ENCODE data around the gene LRRC30.
A peak's percentile ranks its signal among the peaks of the same experiment; 100 is the strongest.

The LRRC30 gene

DNA sequence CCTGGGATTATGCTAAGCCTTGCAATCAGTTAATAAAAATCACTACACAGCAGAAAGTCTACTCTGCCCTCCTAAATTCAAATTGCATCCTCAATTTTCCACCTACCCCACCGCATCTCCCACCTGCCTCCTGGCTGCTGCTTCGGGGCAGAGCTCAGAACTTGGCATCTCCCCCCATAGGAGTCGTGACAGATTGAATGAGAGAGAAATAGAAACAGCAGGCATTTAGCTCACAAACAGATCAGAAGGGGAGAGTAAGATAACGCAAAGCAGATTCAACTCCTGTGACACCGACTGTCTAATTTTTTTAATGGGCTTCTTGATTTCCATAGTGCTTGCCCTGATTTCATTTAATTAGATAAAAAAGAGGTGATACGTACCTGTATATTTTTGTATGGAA lies 24.7 kb upstream of the LRRC30 start:
- Histone ChIP-seq H3K27me3 (ENCODE audit: insufficient read depth, low read length) (no peaks in the 10 kb centered on the region), H4K91ac (ENCODE audit: low read depth, low read length) (no peak overlapping the region), H3K4me1 (ENCODE audit: control insufficient read depth in 1 of 2, insufficient read depth in 2 of 2, low read length in 2 of 2) (peaks cover 3 to 4% of the 10 kb centered on the region in 2 experiments), H3K4me3 (ENCODE audit: low read depth, low read length) (no peak overlapping the region), H2BK12ac (ENCODE audit: low read length) (no peak overlapping the region), H3K23ac (ENCODE audit: low read length) (no peak overlapping the region), H3K4me2 (ENCODE audit: low read length) (no peak overlapping the region), H2AK5ac (ENCODE audit: low read length) (no peak overlapping the region), H2BK5ac (ENCODE audit: low read depth, low read length, poor library complexity) (no peak overlapping the region), H2BK120ac (ENCODE audit: insufficient read depth, low read length, poor library complexity) (no peak overlapping the region), H3K79me1 (ENCODE audit: low read length) (peaks cover 2% of the 10 kb centered on the region), H3K79me2 (ENCODE audit: control insufficient read depth, insufficient read depth, low read length, poor library complexity) (no peaks in the 10 kb centered on the region), H3K14ac (ENCODE audit: low read length) (no peak overlapping the region), H4K12ac (ENCODE audit: low read depth, low read length) (no peak overlapping the region), H3K36me3 (ENCODE audit: control insufficient read depth in 1 of 2, insufficient read depth in 2 of 2, low read length in 2 of 2) (no peaks in the 10 kb centered on the region), H3K4ac (ENCODE audit: low read depth, low read length) (no peak overlapping the region), H3K27ac (ENCODE audit: low read depth, low read length) (no peak overlapping the region), H3K9ac (ENCODE audit: low read length) (no peak overlapping the region), H2AFZ (ENCODE audit: insufficient read depth, low read length, poor library complexity) (no peak overlapping the region), H4K8ac (ENCODE audit: low read depth, low read length) (no peak overlapping the region), H3K9me3 (ENCODE audit: insufficient read depth, low read depth, low read length) (no peaks in the 10 kb centered on the region), H3K18ac (ENCODE audit: low read length) (no peak overlapping the region)
- no peak for DNase-seq
- WGBS (ENCODE audit: extremely low coverage, insufficient coverage, insufficient read length), result 100% methylated on average over 1 of the region's 6 CpGs

DNA sequence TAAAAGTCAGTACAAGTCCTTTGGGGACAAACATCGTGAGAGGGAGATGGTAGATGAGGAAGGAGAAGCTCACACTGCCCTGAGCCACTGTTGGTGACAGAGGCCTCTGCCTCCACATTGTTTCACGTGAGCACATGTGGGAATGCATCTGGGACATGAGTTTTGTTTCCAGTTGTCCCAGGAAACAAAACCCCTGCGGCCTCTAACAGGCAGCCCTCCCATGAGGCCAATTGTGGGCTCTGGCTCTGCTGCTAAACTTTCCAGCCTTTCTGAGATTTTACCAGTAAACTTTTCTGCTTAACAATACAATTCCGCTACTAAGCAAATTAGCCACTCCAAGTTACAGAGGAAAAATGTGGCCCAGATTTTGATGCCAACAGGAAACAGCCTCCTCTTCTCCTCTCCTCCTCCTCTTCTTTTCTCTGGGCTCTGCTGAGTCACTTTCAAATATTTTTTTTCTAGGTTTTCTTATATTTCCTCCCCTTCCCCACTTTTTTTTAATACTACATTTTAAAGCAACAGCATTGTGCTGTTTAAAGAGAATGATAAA lies 23.4 kb upstream of the LRRC30 start:
- H4K12ac ChIP-seq (ENCODE audit: low read depth, low read length), result no peak overlapping the region
- H3K4me1 ChIP-seq (ENCODE audit: control insufficient read depth in 1 of 2, insufficient read depth in 2 of 2, low read length in 2 of 2), result no peaks in the 10 kb centered on the region
- no peak overlapping the region for H3K4me2 ChIP-seq (ENCODE audit: low read length)
- no peak overlapping the region for H3K23ac ChIP-seq (ENCODE audit: low read length)
- no peak overlapping the region for H3K27ac ChIP-seq (ENCODE audit: low read depth, low read length)
- H4K91ac ChIP-seq (ENCODE audit: low read depth, low read length), result no peak overlapping the region
- H3K14ac ChIP-seq (ENCODE audit: low read length), result no peak overlapping the region
- H2BK120ac ChIP-seq (ENCODE audit: insufficient read depth, low read length, poor library complexity), result no peak overlapping the region
- H2AFZ ChIP-seq (ENCODE audit: insufficient read depth, low read length, poor library complexity), result no peak overlapping the region
- no peak overlapping the region for H3K4ac ChIP-seq (ENCODE audit: low read depth, low read length)
- no peak overlapping the region for H2BK5ac ChIP-seq (ENCODE audit: low read depth, low read length, poor library complexity)
- whole genome bisulfite sequencing (ENCODE audit: extremely low coverage, insufficient coverage, insufficient read length), result no CpG with 5 or more reads among the region's 4 CpGs
- no peaks in the 10 kb centered on the region for H3K9me3 ChIP-seq (ENCODE audit: insufficient read depth, low read depth, low read length)
- H3K4me3 ChIP-seq (ENCODE audit: low read depth, low read length), result no peak overlapping the region
- H3K36me3 ChIP-seq (ENCODE audit: control insufficient read depth in 1 of 2, insufficient read depth in 2 of 2, low read length in 2 of 2), result no peaks in the 10 kb centered on the region
- H3K79me1 ChIP-seq (ENCODE audit: low read length), result no peaks in the 10 kb centered on the region
- H2BK12ac ChIP-seq (ENCODE audit: low read length), result no peak overlapping the region
- no peak overlapping the region for H3K18ac ChIP-seq (ENCODE audit: low read length)
- H3K9ac ChIP-seq (ENCODE audit: low read length), result no peak overlapping the region
- no peak for DNase-seq
- no peak overlapping the region for H2AK5ac ChIP-seq (ENCODE audit: low read length)
- H3K79me2 ChIP-seq (ENCODE audit: control insufficient read depth, insufficient read depth, low read length, poor library complexity), result no peaks in the 10 kb centered on the region
- no peak overlapping the region for H4K8ac ChIP-seq (ENCODE audit: low read depth, low read length)
- H3K27me3 ChIP-seq (ENCODE audit: insufficient read depth, low read length), result no peaks in the 10 kb centered on the region

DNA sequence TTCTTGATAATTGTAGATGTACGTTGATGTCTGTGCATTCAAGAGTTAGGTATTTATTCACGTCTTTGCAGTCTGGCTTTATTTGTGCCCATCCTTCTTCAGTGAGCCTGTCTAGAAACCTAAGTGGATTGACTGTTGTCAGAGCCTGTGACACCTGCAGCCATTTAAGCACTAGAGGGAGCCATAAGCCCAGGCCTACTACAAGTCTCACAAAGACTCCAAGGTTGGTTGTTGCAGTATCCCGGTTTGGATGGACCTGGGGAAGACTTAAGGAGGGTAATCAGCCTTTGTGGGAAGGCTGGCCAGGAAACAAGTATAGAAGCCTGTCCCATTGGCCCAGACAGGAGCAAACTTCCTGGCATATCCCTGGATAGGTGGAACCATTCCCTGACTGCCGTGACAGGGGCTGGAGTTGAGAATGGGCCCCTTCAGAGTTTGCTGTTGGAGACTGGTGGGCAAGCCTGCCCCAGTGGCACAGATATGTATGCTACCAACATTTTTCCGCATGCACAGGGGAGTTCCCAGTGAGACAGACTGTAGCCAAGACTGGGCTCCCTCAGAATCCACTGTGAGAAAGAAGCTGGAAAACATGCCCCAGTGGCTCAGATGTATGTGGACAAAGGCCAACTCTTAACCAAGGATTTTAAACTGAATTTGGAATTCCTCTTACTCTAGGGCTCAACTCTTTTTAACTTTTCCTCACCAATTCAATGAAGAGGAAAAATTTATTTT lies 9.3 kb upstream of the LRRC30 start:
- Histone ChIP-seq H2BK5ac (ENCODE audit: low read depth, low read length, poor library complexity) (no peak overlapping the region), H4K12ac (ENCODE audit: low read depth, low read length) (no peak overlapping the region), H3K9ac (ENCODE audit: low read length) (no peak overlapping the region), H3K4me2 (ENCODE audit: low read length) (no peak overlapping the region), H3K79me2 (ENCODE audit: control insufficient read depth, insufficient read depth, low read length, poor library complexity) (no peaks in the 10 kb centered on the region), H3K4me1 (ENCODE audit: control insufficient read depth in 1 of 2, insufficient read depth in 2 of 2, low read length in 2 of 2) (no peaks in the 10 kb centered on the region), H3K18ac (ENCODE audit: low read length) (no peak overlapping the region), H3K36me3 (ENCODE audit: control insufficient read depth in 1 of 2, insufficient read depth in 2 of 2, low read length in 2 of 2) (no peaks in the 10 kb centered on the region), H3K27me3 (ENCODE audit: insufficient read depth, low read length) (no peaks in the 10 kb centered on the region), H3K23ac (ENCODE audit: low read length) (no peak overlapping the region), H2AFZ (ENCODE audit: insufficient read depth, low read length, poor library complexity) (no peak overlapping the region), H4K91ac (ENCODE audit: low read depth, low read length) (no peak overlapping the region), H2AK5ac (ENCODE audit: low read length) (no peak overlapping the region), H3K9me3 (ENCODE audit: insufficient read depth, low read depth, low read length) (no peaks in the 10 kb centered on the region), H3K4ac (ENCODE audit: low read depth, low read length) (no peak overlapping the region), H3K79me1 (ENCODE audit: low read length) (no peaks in the 10 kb centered on the region), H3K4me3 (ENCODE audit: low read depth, low read length) (no peak overlapping the region), H4K8ac (ENCODE audit: low read depth, low read length) (no peak overlapping the region), H2BK12ac (ENCODE audit: low read length) (no peak overlapping the region), H3K27ac (ENCODE audit: low read depth, low read length) (no peak overlapping the region), H3K14ac (ENCODE audit: low read length) (no peak overlapping the region), H2BK120ac (ENCODE audit: insufficient read depth, low read length, poor library complexity) (no peak overlapping the region)
- WGBS (ENCODE audit: extremely low coverage, insufficient coverage, insufficient read length), result no CpG with 5 or more reads among the region's 5 CpGs
- DNase-seq, result peak; percentile 70 to 76

DNA sequence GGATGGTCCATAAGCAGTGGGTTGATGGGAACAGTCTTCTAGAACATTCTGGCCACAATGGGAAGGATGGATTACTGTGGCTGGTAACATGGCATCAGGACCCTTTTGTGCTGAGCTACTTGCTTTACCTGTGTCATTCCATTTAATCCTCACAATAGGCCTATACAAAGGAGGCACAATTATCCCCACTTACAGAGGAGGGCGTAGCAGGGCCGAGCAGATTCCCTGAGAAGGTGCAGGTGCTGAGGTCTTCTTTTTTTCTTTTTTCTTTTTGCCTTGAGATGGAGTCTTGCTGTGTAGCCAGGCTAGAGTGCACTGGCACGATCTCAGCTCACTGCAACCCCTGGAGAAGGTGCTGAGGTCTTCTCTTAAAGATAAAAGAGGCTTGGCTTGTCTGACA lies 6.7 kb upstream of the LRRC30 start:
- no peak overlapping the region for H3K4me2 ChIP-seq (ENCODE audit: low read length)

More for the DNA sequence above, 6.7 kb upstream of the LRRC30 start:
- H2BK120ac ChIP-seq (ENCODE audit: insufficient read depth, low read length, poor library complexity), result no peak overlapping the region
- DNase-seq, result no peak
- H3K27ac ChIP-seq (ENCODE audit: low read depth, low read length), result no peak overlapping the region
- WGBS (ENCODE audit: extremely low coverage, insufficient coverage, insufficient read length), result no CpG with 5 or more reads among the region's 3 CpGs
- H2BK12ac ChIP-seq (ENCODE audit: low read length), result no peak overlapping the region
- H2AK5ac ChIP-seq (ENCODE audit: low read length), result no peak overlapping the region
- H3K36me3 ChIP-seq (ENCODE audit: control insufficient read depth in 1 of 2, insufficient read depth in 2 of 2, low read length in 2 of 2), result no peaks in the 10 kb centered on the region
- H2BK5ac ChIP-seq (ENCODE audit: low read depth, low read length, poor library complexity), result no peak overlapping the region
- H3K4me1 ChIP-seq (ENCODE audit: control insufficient read depth in 1 of 2, insufficient read depth in 2 of 2, low read length in 2 of 2), result no peaks in the 10 kb centered on the region
- H3K79me2 ChIP-seq (ENCODE audit: control insufficient read depth, insufficient read depth, low read length, poor library complexity), result no peaks in the 10 kb centered on the region
- no peak overlapping the region for H3K4me3 ChIP-seq (ENCODE audit: low read depth, low read length)
- H3K9ac ChIP-seq (ENCODE audit: low read length), result no peak overlapping the region
- no peak overlapping the region for H4K12ac ChIP-seq (ENCODE audit: low read depth, low read length)
- no peaks in the 10 kb centered on the region for H3K27me3 ChIP-seq (ENCODE audit: insufficient read depth, low read length)
- H3K9me3 ChIP-seq (ENCODE audit: insufficient read depth, low read depth, low read length), result no peaks in the 10 kb centered on the region
- no peak overlapping the region for H4K8ac ChIP-seq (ENCODE audit: low read depth, low read length)
- H3K18ac ChIP-seq (ENCODE audit: low read length), result no peak overlapping the region
- no peak overlapping the region for H3K4ac ChIP-seq (ENCODE audit: low read depth, low read length)
- no peak overlapping the region for H2AFZ ChIP-seq (ENCODE audit: insufficient read depth, low read length, poor library complexity)
- H3K23ac ChIP-seq (ENCODE audit: low read length), result no peak overlapping the region
- H3K79me1 ChIP-seq (ENCODE audit: low read length), result no peaks in the 10 kb centered on the region
- no peak overlapping the region for H4K91ac ChIP-seq (ENCODE audit: low read depth, low read length)
- H3K14ac ChIP-seq (ENCODE audit: low read length), result no peak overlapping the region
